Limb (tissue), 2 donors: ENCODE measurements around the gene FADS3.

Source experiments
- DNase-seq, 2 donors: peaks; one replicate each; pipeline ENCODE4 v3.0.0-alpha.2; 2016; ENCODE audit errors: extremely low spot score in 2 of 2

FADS3 gene

GRCh38 chr11:61860054-61860903, 31.1 kb downstream of the FADS3 start:
- peak in 1 of 2 donors; percentile 32 for DNase-seq

GRCh38 chr11:61855939-61856680, 35.2 kb downstream of the FADS3 start:
- DNase-seq, result peak in 1 of 2 donors; percentile 30

- no peak for DNase-seq
Measured at GRCh38 chr11:61854966-61855714, 36.2 kb downstream of the FADS3 start.

GRCh38 chr11:61854206-61854895, 37.0 kb downstream of the FADS3 start:
- DNase-seq, result no peak

- DNase-seq, result peak in 1 of 2 donors; percentile 30
Measured at GRCh38 chr11:61853698-61854169, 37.6 kb downstream of the FADS3 start.

- DNase-seq, result no peak
Measured at GRCh38 chr11:61851900-61852295, 39.4 kb downstream of the FADS3 start.

- DNase-seq, result no peak
Measured at GRCh38 chr11:61851113-61851899, 40.0 kb downstream of the FADS3 start.

GRCh38 chr11:61850687-61851086, 40.7 kb downstream of the FADS3 start:
- DNase-seq, result no peak

- DNase-seq, result no peak
Measured at GRCh38 chr11:61848631-61849030, 42.7 kb downstream of the FADS3 start.

- no peak for DNase-seq
Measured at GRCh38 chr11:61847914-61848581, 43.3 kb downstream of the FADS3 start.

GRCh38 chr11:61846362-61847020, 44.9 kb downstream of the FADS3 start:
- DNase-seq, result no peak

- DNase-seq, result no peak
Measured at GRCh38 chr11:61844909-61845565, 46.3 kb downstream of the FADS3 start.

GRCh38 chr11:61842528-61842820, 48.9 kb downstream of the FADS3 start:
- DNase-seq, result peak in 1 of 2 donors; percentile 28

GRCh38 chr11:61841636-61842527, 49.5 kb downstream of the FADS3 start:
- DNase-seq, result no peak

- DNase-seq, result no peak
Measured at GRCh38 chr11:61840371-61840770, 51.0 kb downstream of the FADS3 start.

- DNase-seq, result no peak
Measured at GRCh38 chr11:61839742-61840141, 51.6 kb downstream of the FADS3 start.

GRCh38 chr11:61838921-61839320, 52.4 kb downstream of the FADS3 start:
- DNase-seq, result no peak

GRCh38 chr11:61838501-61838900, 52.8 kb downstream of the FADS3 start:
- DNase-seq, result no peak
